Cardiac muscle cell (in vitro differentiated cells and primary cell): ENCODE measurements around the gene CHCHD2. TPM values are rescaled to one million over a fixed set of nuclear protein-coding genes. Genes with fewer than 3 reads are reported as not detected.

Source experiments
- DNase-seq, 2 donors: peaks; one replicate each; pipeline versions ENCODE4 v3.0.0 to v3.0.0-alpha.2; 2010 to 2017; ENCODE audit warnings: low read depth in 1 of 2, low spot score in 1 of 2
- H3K27ac ChIP-seq: fragments of 200-600 bp; sonication (generic); 2 replicates; pipeline ENCODE4 v1.5.1; 2016
- H3K27me3 ChIP-seq: fragments of 200-600 bp; sonication (generic); 2 replicates; pipeline ENCODE4 v1.6.0; 2016; ENCODE audit warnings: control low read depth
- H3K36me3 ChIP-seq: fragments of 200-600 bp; sonication (generic); 2 replicates; pipeline ENCODE4 v1.5.1; 2016; ENCODE audit warnings: control low read depth
- H3K4me1 ChIP-seq: fragments of 200-600 bp; sonication (generic); 2 replicates; pipeline ENCODE4 v1.8.1; 2017; ENCODE audit warnings: low read depth, mild to moderate bottlenecking, mixed run types
- H3K4me3 ChIP-seq: fragments of 200-600 bp; sonication (generic); 2 replicates; pipeline ENCODE4 v1.5.1; 2016; ENCODE audit warnings: mild to moderate bottlenecking
- H3K9me3 ChIP-seq: fragments of 200-600 bp; sonication (generic); 2 replicates; pipeline ENCODE4 v1.5.1; 2017; ENCODE audit warnings: low read depth, mild to moderate bottlenecking, control low read depth
- CTCF ChIP-seq: IDR thresholded peaks from 2 replicates; pipeline ENCODE4 v1.5.1; 2012; ENCODE audit warnings: low read depth, mild to moderate bottlenecking, low read length
- polyA plus RNA-seq: library from polyadenylated mRNA; unstranded; fragments of >200 nt; fragmentation: Nextera tagmentation; extraction: Ambion mirVana; gene quantifications from 2 replicates; pipeline ENCODE4 v1.2.1, GENCODE V29; 2016
- total RNA-seq: library from RNA; depleted of rRNA; stranded (reverse); fragments of >200 nt; gene quantifications from 2 replicates; pipeline ENCODE4 v1.2.3, GENCODE V29; 2016

Gene CHCHD2
- total and polyA plus RNA-seq, 2 experiments from 2014 or later, result 393 to 556 TPM

GRCh38 chr7:56063500-56063881, 42.8 kb downstream of the CHCHD2 start:
- no peak for TF ChIP-seq CTCF
- Histone ChIP-seq H3K36me3 (peaks cover 43% of the 10 kb centered on the region), H3K27me3 (no peaks in the 10 kb centered on the region), H3K27ac (peak overlapping the region; percentile 86), H3K9me3 (no peaks in the 10 kb centered on the region), H3K4me3 (peak overlapping the region; percentile 79), H3K4me1 (peaks cover 6% of the 10 kb centered on the region)
- DNase-seq, result no peak

GRCh38 chr7:56062382-56062781, 43.9 kb downstream of the CHCHD2 start:
- Histone ChIP-seq H3K4me3 (no peak overlapping the region), H3K27me3 (no peaks in the 10 kb centered on the region), H3K36me3 (peaks cover 54% of the 10 kb centered on the region), H3K9me3 (no peaks in the 10 kb centered on the region), H3K4me1 (peaks cover 6% of the 10 kb centered on the region), H3K27ac (peak overlapping the region; percentile 20)
- peak in 1 of 2 donors; percentile 71 for DNase-seq
- no peak for TF ChIP-seq CTCF

GRCh38 chr7:56053993-56054392, 52.3 kb downstream of the CHCHD2 start:
- no peak for DNase-seq
- no peak for TF ChIP-seq CTCF
- Histone ChIP-seq H3K27ac (no peak overlapping the region), H3K4me1 (peaks cover 10% of the 10 kb centered on the region), H3K27me3 (no peaks in the 10 kb centered on the region), H3K9me3 (no peaks in the 10 kb centered on the region), H3K4me3 (no peak overlapping the region), H3K36me3 (peaks cover 54% of the 10 kb centered on the region)

GRCh38 chr7:56053379-56053778, 52.9 kb downstream of the CHCHD2 start:
- no peaks in the 10 kb centered on the region for H3K27me3 ChIP-seq
- TF ChIP-seq CTCF, result no peak

More at GRCh38 chr7:56053379-56053778, 52.9 kb downstream of the CHCHD2 start:
- DNase-seq, result no peak
- no peak overlapping the region for H3K4me3 ChIP-seq
- H3K27ac ChIP-seq, result no peak overlapping the region
- H3K36me3 ChIP-seq, result peaks cover 48% of the 10 kb centered on the region
- peaks cover 10% of the 10 kb centered on the region for H3K4me1 ChIP-seq
- H3K9me3 ChIP-seq, result no peaks in the 10 kb centered on the region

Other genes starting within 250 kb of the CHCHD2 start
- gene SEPTIN14, start 243.7 kb downstream of the CHCHD2 start, total RNA-seq, result not detected in 2 replicates
- not detected in 2 replicates for gene SEPTIN14, start 243.7 kb downstream of the CHCHD2 start, polyA plus RNA-seq
- 5.1 and 5.7 TPM in 2 replicates for gene ZNF713, start 219.0 kb downstream of the CHCHD2 start, total RNA-seq
- gene ZNF713, start 219.0 kb downstream of the CHCHD2 start, polyA plus RNA-seq, result 4.1 and 7.5 TPM in 2 replicates
- gene MRPS17, start 154.6 kb downstream of the CHCHD2 start, total RNA-seq, result 7.8 and 11.7 TPM in 2 replicates
- gene MRPS17, start 154.6 kb downstream of the CHCHD2 start, polyA plus RNA-seq, result 34.4 and 35.7 TPM in 2 replicates
- gene NIPSNAP2, start 141.9 kb downstream of the CHCHD2 start, total RNA-seq, result 97.7 and 123 TPM in 2 replicates
- 197 and 207 TPM in 2 replicates for gene NIPSNAP2, start 141.9 kb downstream of the CHCHD2 start, polyA plus RNA-seq
- 64.8 and 92.7 TPM in 2 replicates for gene PSPH, start 55.0 kb downstream of the CHCHD2 start, total RNA-seq
- gene PSPH, start 55.0 kb downstream of the CHCHD2 start, polyA plus RNA-seq, result 37.7 and 49.0 TPM in 2 replicates
- gene CCT6A, start 54.7 kb downstream of the CHCHD2 start, total RNA-seq, result 99.0 and 105 TPM in 2 replicates
- 144 and 167 TPM in 2 replicates for gene CCT6A, start 54.7 kb downstream of the CHCHD2 start, polyA plus RNA-seq
- 60.9 and 108 TPM in 2 replicates for gene SUMF2, start 42.2 kb downstream of the CHCHD2 start, total RNA-seq
- gene SUMF2, start 42.2 kb downstream of the CHCHD2 start, polyA plus RNA-seq, result 49.5 and 77.2 TPM in 2 replicates
- gene PHKG1, start 13.5 kb downstream of the CHCHD2 start, total RNA-seq, result 0.21 and 0.81 TPM in 2 replicates
- 0.44 and 0.72 TPM in 2 replicates for gene PHKG1, start 13.5 kb downstream of the CHCHD2 start, polyA plus RNA-seq
- not detected in 2 replicates for gene NUPR2, start 9.9 kb upstream of the CHCHD2 start, total RNA-seq
- gene NUPR2, start 9.9 kb upstream of the CHCHD2 start, polyA plus RNA-seq, result not detected in 2 replicates